ENCODE data around the gene THEMIS.

DNA sequence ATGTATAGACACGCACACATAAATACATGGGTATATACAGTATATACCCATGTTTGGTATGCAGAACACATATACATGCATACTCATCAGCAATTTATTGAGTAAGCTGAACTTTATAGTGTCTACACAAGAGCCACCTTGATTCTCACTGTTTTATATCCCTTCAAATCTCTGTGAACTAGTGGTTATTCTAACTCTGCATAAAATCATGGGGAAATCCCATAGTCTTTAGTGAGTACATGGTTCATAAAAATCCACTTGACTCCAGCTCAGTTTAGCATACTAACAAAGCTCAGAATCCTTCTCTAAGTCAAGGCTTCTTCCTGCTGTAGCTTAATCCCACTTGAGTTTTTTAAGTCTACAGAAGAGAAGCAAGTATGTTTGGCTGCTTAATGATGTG, 104.1 kb downstream of the THEMIS start:
- TF ChIP-seq, protein P1, sequence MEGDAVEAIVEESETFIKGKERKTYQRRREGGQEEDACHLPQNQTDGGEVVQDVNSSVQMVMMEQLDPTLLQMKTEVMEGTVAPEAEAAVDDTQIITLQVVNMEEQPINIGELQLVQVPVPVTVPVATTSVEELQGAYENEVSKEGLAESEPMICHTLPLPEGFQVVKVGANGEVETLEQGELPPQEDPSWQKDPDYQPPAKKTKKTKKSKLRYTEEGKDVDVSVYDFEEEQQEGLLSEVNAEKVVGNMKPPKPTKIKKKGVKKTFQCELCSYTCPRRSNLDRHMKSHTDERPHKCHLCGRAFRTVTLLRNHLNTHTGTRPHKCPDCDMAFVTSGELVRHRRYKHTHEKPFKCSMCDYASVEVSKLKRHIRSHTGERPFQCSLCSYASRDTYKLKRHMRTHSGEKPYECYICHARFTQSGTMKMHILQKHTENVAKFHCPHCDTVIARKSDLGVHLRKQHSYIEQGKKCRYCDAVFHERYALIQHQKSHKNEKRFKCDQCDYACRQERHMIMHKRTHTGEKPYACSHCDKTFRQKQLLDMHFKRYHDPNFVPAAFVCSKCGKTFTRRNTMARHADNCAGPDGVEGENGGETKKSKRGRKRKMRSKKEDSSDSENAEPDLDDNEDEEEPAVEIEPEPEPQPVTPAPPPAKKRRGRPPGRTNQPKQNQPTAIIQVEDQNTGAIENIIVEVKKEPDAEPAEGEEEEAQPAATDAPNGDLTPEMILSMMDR (IDR thresholded peaks at IDR 0.05; ENCODE audit: poor library complexity), result no peak
- TF ChIP-seq EZH2 (IDR thresholded peaks at IDR 0.05; ENCODE audit: borderline replicate concordance), result no peak

All from hepatocyte (in vitro differentiated cells).